ENCODE data around the gene THAP10. TPM values are rescaled to one million over a fixed set of nuclear protein-coding genes. Genes with fewer than 3 reads are reported as not detected.

Gene THAP10
- total RNA-seq, 1 experiment from 2014 or later, result 1.9 TPM

- no peak overlapping the region for H3K4me3 ChIP-seq (ENCODE audit: low read depth, low read length)
- no peaks in the 10 kb centered on the region for H3K4me1 Mint-ChIP-seq (ENCODE audit: low read depth, unreplicated experiment)
- CTCF ChIA-PET, result no interaction called here
These were observed 25.7 kb upstream of the THAP10 start for GRCh38 chr15:70917955-70918354.

GRCh38 chr15:70916531-70916930 is 24.3 kb upstream of the THAP10 start:
- Histone ChIP-seq H3K4me3 (ENCODE audit: low read depth, low read length) (no peak overlapping the region), H3K36me3 (ENCODE audit: control insufficient read depth, insufficient read depth, low read length) (no peaks in the 10 kb centered on the region), H3K27me3 (replicated peaks; ENCODE audit: control insufficient read depth, insufficient read depth, low read length) (no peaks in the 10 kb centered on the region), H3K4me1 (no peaks in the 10 kb centered on the region; the same call in 1 of the 2 replicates), H3K9me3 (no peaks in the 10 kb centered on the region)
- ChIA-PET CTCF (interaction anchor here (1.6 kb wide), 1 partner anchor 24 kb away, joined by 4 read pairs; the partner anchor contains the start of genes LRRC49 and THAP10), POLR2A (no interaction called here)
- DNase-seq, result no peak
- Mint-ChIP-seq H3K4me1 (ENCODE audit: low read depth, unreplicated experiment) (no peaks in the 10 kb centered on the region), H3K27me3 (ENCODE audit: insufficient read depth, unreplicated experiment) (peaks cover 2% of the 10 kb centered on the region), H3K9me3 (ENCODE audit: unreplicated experiment) (no peaks in the 10 kb centered on the region), H3K36me3 (ENCODE audit: insufficient read depth, unreplicated experiment) (no peaks in the 10 kb centered on the region), H3K27ac (ENCODE audit: unreplicated experiment) (no peak overlapping the region), H3K4me3 (ENCODE audit: unreplicated experiment) (no peak overlapping the region)
- intact Hi-C loops (cut with micrococcal nuclease; ENCODE audit: unreplicated experiment), result no loop called here
- no TSS peak for BruUV-seq (replicated peaks)
- TF ChIP-seq, protein P1, sequence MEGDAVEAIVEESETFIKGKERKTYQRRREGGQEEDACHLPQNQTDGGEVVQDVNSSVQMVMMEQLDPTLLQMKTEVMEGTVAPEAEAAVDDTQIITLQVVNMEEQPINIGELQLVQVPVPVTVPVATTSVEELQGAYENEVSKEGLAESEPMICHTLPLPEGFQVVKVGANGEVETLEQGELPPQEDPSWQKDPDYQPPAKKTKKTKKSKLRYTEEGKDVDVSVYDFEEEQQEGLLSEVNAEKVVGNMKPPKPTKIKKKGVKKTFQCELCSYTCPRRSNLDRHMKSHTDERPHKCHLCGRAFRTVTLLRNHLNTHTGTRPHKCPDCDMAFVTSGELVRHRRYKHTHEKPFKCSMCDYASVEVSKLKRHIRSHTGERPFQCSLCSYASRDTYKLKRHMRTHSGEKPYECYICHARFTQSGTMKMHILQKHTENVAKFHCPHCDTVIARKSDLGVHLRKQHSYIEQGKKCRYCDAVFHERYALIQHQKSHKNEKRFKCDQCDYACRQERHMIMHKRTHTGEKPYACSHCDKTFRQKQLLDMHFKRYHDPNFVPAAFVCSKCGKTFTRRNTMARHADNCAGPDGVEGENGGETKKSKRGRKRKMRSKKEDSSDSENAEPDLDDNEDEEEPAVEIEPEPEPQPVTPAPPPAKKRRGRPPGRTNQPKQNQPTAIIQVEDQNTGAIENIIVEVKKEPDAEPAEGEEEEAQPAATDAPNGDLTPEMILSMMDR (IDR thresholded peaks at IDR 0.05; ENCODE audit: insufficient read depth in 1 of 2, low read depth in 1 of 2, low read length in 1 of 2, severe bottlenecking in 1 of 2, unreplicated experiment in 1 of 2), result no peak

More at GRCh38 chr15:70917955-70918354, 25.7 kb upstream of the THAP10 start:
- no TSS peak for BruUV-seq (replicated peaks)
- H3K27me3 ChIP-seq (replicated peaks; ENCODE audit: control insufficient read depth, insufficient read depth, low read length), result no peaks in the 10 kb centered on the region
- no peaks in the 10 kb centered on the region for H3K4me1 ChIP-seq
- H3K9me3 ChIP-seq, result no peaks in the 10 kb centered on the region
- Mint-ChIP-seq H3K4me3 (ENCODE audit: unreplicated experiment) (no peak overlapping the region), H3K27ac (ENCODE audit: unreplicated experiment) (no peak overlapping the region), H3K9me3 (ENCODE audit: unreplicated experiment) (peaks cover 9% of the 10 kb centered on the region), H3K36me3 (ENCODE audit: insufficient read depth, unreplicated experiment) (no peaks in the 10 kb centered on the region), H3K27me3 (ENCODE audit: insufficient read depth, unreplicated experiment) (peaks cover 4% of the 10 kb centered on the region)
- TF ChIP-seq, protein P1 (IDR thresholded peaks at IDR 0.05; ENCODE audit: insufficient read depth in 1 of 2, low read depth in 1 of 2, low read length in 1 of 2, severe bottlenecking in 1 of 2, unreplicated experiment in 1 of 2), result no peak
- intact Hi-C loops (cut with micrococcal nuclease; ENCODE audit: unreplicated experiment), result no loop called here
- no peak for DNase-seq
- no peaks in the 10 kb centered on the region for H3K36me3 ChIP-seq (ENCODE audit: control insufficient read depth, insufficient read depth, low read length)
- POLR2A ChIA-PET, result no interaction called here

DNA sequence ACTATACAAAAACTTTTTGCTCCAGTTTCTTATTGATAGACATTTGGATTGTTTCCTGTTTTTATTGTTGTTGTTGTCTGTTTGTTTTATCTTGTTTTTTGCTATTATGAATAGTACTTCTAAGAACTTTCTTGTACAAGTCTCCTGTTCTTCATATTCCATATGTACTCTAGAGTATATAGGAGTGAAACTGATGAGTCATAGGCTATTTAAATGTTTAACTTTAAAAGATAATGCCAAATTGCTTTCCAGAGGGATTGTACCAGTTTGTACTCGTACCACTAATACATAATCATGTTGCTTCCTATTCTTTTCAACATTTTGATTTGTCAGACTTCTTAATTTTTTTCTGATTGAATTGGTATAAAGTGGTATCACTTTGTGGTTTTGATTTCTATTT is 20.0 kb upstream of the THAP10 start:
- Histone ChIP-seq H3K36me3 (ENCODE audit: control insufficient read depth, insufficient read depth, low read length) (no peaks in the 10 kb centered on the region), H3K4me3 (ENCODE audit: low read depth, low read length) (no peak overlapping the region), H3K4me1 (no peaks in the 10 kb centered on the region; the same call in 1 of the 2 replicates), H3K27me3 (replicated peaks; ENCODE audit: control insufficient read depth, insufficient read depth, low read length) (no peaks in the 10 kb centered on the region), H3K9me3 (peaks cover 13% of the 10 kb centered on the region)
- H3K4me3 Mint-ChIP-seq (ENCODE audit: unreplicated experiment), result no peak overlapping the region
- no peaks in the 10 kb centered on the region for H3K4me1 Mint-ChIP-seq (ENCODE audit: low read depth, unreplicated experiment)
- H3K27me3 Mint-ChIP-seq (ENCODE audit: insufficient read depth, unreplicated experiment), result no peaks in the 10 kb centered on the region
- intact Hi-C loops (cut with micrococcal nuclease; ENCODE audit: unreplicated experiment), result no loop called here
- BruUV-seq (replicated peaks), result no TSS peak
- H3K27ac Mint-ChIP-seq (ENCODE audit: unreplicated experiment), result no peak overlapping the region
- TF ChIP-seq, protein P1 (IDR thresholded peaks at IDR 0.05; ENCODE audit: insufficient read depth in 1 of 2, low read depth in 1 of 2, low read length in 1 of 2, severe bottlenecking in 1 of 2, unreplicated experiment in 1 of 2), result no peak
- POLR2A ChIA-PET, result no interaction called here
- no peak for DNase-seq
- CTCF ChIA-PET, result interaction anchor here (0.5 kb wide), 1 partner anchor 874 kb away, joined by 3 read pairs; no protein-coding TSS in a partner anchor
- peaks cover 36% of the 10 kb centered on the region for H3K9me3 Mint-ChIP-seq (ENCODE audit: unreplicated experiment)
- no peaks in the 10 kb centered on the region for H3K36me3 Mint-ChIP-seq (ENCODE audit: insufficient read depth, unreplicated experiment)

Data from Caco-2 (cell line).